OCI-LY1 (cell line): Measurements from ENCODE around the gene ZNF222.

Source experiments
- EZH2 ChIP-seq: fragments of 200-600 bp; sonication (generic), shearing (Covaris generic); IDR thresholded peaks from 2 replicates; pipeline ENCODE4 v1.8.0; 2017; ENCODE audit warnings: borderline replicate concordance, mixed run types, mild to moderate bottlenecking, antibody characterized with exemption, low read length, moderate library complexity, mixed read lengths
- TF ChIP-seq, protein P1 (sequence below): fragments of 200-600 bp; sonication (generic), shearing (Covaris generic); IDR thresholded peaks from 2 replicates; pipeline ENCODE4 v1.5.1; 2017; ENCODE audit warnings: mild to moderate bottlenecking, antibody characterized with exemption, low read length, moderate library complexity, mixed read lengths

GRCh38 chr19:43976732-43977131, 48.4 kb upstream of the ZNF222 start:
- TF ChIP-seq, protein P1, sequence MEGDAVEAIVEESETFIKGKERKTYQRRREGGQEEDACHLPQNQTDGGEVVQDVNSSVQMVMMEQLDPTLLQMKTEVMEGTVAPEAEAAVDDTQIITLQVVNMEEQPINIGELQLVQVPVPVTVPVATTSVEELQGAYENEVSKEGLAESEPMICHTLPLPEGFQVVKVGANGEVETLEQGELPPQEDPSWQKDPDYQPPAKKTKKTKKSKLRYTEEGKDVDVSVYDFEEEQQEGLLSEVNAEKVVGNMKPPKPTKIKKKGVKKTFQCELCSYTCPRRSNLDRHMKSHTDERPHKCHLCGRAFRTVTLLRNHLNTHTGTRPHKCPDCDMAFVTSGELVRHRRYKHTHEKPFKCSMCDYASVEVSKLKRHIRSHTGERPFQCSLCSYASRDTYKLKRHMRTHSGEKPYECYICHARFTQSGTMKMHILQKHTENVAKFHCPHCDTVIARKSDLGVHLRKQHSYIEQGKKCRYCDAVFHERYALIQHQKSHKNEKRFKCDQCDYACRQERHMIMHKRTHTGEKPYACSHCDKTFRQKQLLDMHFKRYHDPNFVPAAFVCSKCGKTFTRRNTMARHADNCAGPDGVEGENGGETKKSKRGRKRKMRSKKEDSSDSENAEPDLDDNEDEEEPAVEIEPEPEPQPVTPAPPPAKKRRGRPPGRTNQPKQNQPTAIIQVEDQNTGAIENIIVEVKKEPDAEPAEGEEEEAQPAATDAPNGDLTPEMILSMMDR: no peak
- no peak for TF ChIP-seq EZH2
